GM18867 (cell line): ENCODE results near the gene RIPOR2.
"Not testable (repeated sequence)": the region's sequence is repeated elsewhere in the genome, so short reads cannot be mapped to it uniquely, and the experiment has no call there.

Source experiments
- ATAC-seq: cut with Tn5 transposase; IDR thresholded peaks from one replicate; pipeline ENCODE4 v1.9.1; 2021; ENCODE audit warnings: mild to moderate bottlenecking, moderate library complexity; ENCODE audit not compliant: unreplicated experiment

Gene RIPOR2

GRCh38 chr6:24953726-24954125 is 18.0 kb upstream of the RIPOR2 start:
- ATAC-seq, result no peak

GRCh38 chr6:24951811-24952299 is 16.1 kb upstream of the RIPOR2 start:
- no peak for ATAC-seq

GRCh38 chr6:24950218-24950941 is 14.6 kb upstream of the RIPOR2 start:
- no peak for ATAC-seq

- peak; percentile 93 for ATAC-seq
Measured at GRCh38 chr6:24949020-24949569, 13.3 kb upstream of the RIPOR2 start.

- ATAC-seq, result not testable (repeated sequence)
Measured at GRCh38 chr6:24948261-24948660, 12.5 kb upstream of the RIPOR2 start.

GRCh38 chr6:24947636-24948035 is 11.9 kb upstream of the RIPOR2 start:
- ATAC-seq, result no peak

GRCh38 chr6:24945054-24945453 is 9.3 kb upstream of the RIPOR2 start:
- ATAC-seq, result no peak

GRCh38 chr6:24943774-24944173 is 8.0 kb upstream of the RIPOR2 start:
- ATAC-seq, result no peak

GRCh38 chr6:24940311-24940917 is 4.7 kb upstream of the RIPOR2 start:
- ATAC-seq, result no peak

- ATAC-seq, result peak; percentile 67
Measured at GRCh38 chr6:24936641-24937317, 1.0 kb upstream of the RIPOR2 start.

- no peak for ATAC-seq
Measured at GRCh38 chr6:24933868-24934401, 1.8 kb downstream of the RIPOR2 start.

- ATAC-seq, result no peak
Measured at GRCh38 chr6:24933266-24933665, 2.5 kb downstream of the RIPOR2 start.

GRCh38 chr6:24932832-24933231 is 2.9 kb downstream of the RIPOR2 start:
- ATAC-seq, result peak; percentile 34

- ATAC-seq, result peak; percentile 30
Measured at GRCh38 chr6:24931718-24932691, 3.8 kb downstream of the RIPOR2 start.

GRCh38 chr6:24931296-24931695 is 4.5 kb downstream of the RIPOR2 start:
- no peak for ATAC-seq

GRCh38 chr6:24930431-24930871 is 5.3 kb downstream of the RIPOR2 start:
- no peak for ATAC-seq

- peak; percentile 43 for ATAC-seq
Measured at GRCh38 chr6:24929242-24929641, 6.5 kb downstream of the RIPOR2 start.

GRCh38 chr6:24927985-24928745 is 7.6 kb downstream of the RIPOR2 start:
- no peak for ATAC-seq

GRCh38 chr6:24927277-24927955 is 8.3 kb downstream of the RIPOR2 start:
- no peak for ATAC-seq
